Fibroblast of the aortic adventitia (primary cell): ENCODE measurements around the gene ANKRD13B. TPM values are rescaled to one million over a fixed set of nuclear protein-coding genes. Genes with fewer than 3 reads are reported as not detected.
A peak's percentile ranks its signal among the peaks of the same experiment; 100 is the strongest.

ENCODE experiments used
- DNase-seq: peaks from one replicate; pipeline ENCODE4 v3.0.0-alpha.2; 2010; ENCODE audit warnings: low read depth
- H3K4me3 ChIP-seq: 2 replicates; pipeline ENCODE4 v1.5.1; 2011; ENCODE audit warnings: low read depth, mild to moderate bottlenecking, control low read depth, low read length, moderate library complexity
- total RNA-seq: library from RNA; depleted of rRNA; stranded (reverse); fragments of >200 nt; gene quantifications from 2 replicates; pipeline ENCODE4 v1.2.3, GENCODE V29; 2012; ENCODE audit warnings: low replicate concordance
- TF ChIP-seq, protein P1 (sequence below): IDR thresholded peaks from 2 replicates; pipeline ENCODE4 v1.5.1; 2011; ENCODE audit warnings: mild to moderate bottlenecking, low read length, control low read depth, inconsistent platforms; ENCODE audit not compliant: insufficient read depth

ANKRD13B gene
- total RNA-seq, 1 donor = 14.0 TPM

- no peak overlapping the region for H3K4me3 ChIP-seq
- TF ChIP-seq, protein P1, sequence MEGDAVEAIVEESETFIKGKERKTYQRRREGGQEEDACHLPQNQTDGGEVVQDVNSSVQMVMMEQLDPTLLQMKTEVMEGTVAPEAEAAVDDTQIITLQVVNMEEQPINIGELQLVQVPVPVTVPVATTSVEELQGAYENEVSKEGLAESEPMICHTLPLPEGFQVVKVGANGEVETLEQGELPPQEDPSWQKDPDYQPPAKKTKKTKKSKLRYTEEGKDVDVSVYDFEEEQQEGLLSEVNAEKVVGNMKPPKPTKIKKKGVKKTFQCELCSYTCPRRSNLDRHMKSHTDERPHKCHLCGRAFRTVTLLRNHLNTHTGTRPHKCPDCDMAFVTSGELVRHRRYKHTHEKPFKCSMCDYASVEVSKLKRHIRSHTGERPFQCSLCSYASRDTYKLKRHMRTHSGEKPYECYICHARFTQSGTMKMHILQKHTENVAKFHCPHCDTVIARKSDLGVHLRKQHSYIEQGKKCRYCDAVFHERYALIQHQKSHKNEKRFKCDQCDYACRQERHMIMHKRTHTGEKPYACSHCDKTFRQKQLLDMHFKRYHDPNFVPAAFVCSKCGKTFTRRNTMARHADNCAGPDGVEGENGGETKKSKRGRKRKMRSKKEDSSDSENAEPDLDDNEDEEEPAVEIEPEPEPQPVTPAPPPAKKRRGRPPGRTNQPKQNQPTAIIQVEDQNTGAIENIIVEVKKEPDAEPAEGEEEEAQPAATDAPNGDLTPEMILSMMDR = no peak
- no peak for DNase-seq
These were observed 16.5 kb upstream of the ANKRD13B start for GRCh38 chr17:29576214-29577000.

DNA sequence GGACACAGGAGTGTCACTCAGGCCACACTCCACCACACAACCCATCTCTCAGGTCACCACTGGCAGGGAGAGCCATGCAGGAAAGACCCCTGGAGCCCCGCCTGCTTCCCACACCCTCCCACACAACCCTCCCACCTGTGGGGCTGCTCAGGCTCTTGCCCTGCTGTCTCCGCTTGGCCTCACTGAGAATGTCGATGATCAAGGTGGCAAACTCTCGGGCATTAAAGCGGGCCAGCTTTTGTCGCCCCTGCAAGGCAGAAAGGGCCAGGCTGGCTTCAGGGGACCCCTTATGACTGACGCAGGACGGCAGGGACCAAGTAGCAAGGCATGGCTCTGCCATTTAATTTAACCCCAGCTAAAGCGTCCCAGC is 15.9 kb upstream of the ANKRD13B start:
- DNase-seq = no peak
- no peak overlapping the region for H3K4me3 ChIP-seq
- TF ChIP-seq, protein P1 = no peak

DNA sequence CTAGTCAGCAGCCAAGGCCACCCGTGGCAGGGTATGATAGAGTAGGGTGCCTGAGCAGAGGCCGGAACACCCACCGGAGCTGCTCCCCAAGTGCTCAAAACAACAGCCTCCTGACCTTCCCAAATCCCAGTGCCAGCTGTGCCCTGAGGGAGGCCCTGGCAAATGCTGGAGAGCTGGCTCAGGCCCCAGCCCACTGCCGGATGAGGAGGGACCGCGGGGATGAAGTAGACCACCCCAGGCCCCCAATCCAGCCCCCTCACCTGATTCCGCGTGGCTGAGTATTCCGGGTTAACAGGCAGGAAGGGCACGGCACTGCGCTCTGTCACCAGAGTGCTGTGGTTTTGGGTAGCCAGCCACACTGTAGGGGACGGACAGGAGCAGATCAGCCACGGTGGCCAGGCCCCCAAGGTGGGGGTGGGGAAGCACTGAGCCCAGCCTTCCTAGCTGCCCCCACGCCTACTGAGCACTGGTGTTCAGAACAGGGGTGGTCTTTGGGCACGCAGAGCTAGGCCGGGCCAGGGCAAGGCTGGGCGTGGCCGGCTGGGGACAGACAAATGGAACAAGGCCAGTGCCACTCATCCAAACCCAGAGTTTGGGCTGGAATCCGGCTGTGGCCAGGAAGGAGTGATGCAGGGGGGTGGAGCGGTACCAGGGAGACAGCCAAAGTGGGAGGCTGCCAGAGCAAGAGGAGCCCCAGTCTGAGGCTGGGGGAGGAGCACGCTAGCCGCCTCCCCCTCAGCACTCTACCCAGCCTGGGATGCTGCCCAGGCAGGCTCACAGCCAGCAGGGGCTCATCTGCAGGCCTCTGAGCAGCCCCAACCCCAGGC is 15.3 kb upstream of the ANKRD13B start:
- TF ChIP-seq, protein P1 = no peak
- no peak overlapping the region for H3K4me3 ChIP-seq
- peak; percentile 65 for DNase-seq

DNA sequence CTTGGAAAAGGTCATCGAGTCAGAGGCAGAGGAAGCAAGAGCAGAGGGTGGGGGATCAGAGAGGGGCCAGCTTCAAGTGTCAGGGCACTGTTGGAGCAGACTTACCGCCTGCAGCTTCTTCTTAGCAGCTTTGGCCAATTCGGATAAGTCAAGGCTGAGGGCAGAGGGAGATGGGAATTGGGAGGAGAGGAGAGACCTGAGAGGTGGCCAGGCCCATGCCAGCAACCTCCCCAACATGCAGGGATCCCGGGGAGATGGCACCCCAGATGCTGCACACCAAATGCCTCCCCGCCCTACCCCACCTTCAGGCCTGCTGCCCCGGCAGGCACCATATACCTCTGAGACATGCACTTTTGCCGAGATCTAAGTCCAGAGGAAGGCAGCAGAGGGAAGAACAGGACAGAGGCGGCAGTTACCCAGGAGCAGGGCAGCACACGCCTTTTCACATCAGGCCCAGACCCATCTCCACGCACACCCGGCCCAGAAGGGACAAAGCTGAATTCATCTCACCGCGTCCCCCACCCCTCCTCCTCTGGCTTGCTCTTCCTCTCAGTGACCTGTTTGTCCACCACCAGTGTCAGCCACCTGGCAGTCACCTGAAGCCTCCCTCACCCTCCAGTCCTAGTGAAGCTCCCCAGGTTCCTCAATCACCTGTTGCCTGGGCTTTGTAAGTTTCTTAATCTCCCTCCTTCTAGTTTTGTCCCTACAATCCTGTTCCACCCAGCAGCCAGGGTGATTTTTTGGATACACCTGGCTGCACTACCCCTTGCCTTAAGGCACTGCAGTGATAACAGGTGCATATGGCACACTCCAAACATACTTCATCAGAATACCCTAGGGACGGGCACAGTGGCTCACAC is 14.1 kb upstream of the ANKRD13B start:
- TF ChIP-seq, protein P1 = no peak
- no peak overlapping the region for H3K4me3 ChIP-seq
- no peak for DNase-seq

GRCh38 chr17:29579866-29580771 is 12.8 kb upstream of the ANKRD13B start:
- peak; percentile 76 for DNase-seq
- TF ChIP-seq, protein P1 = peak; percentile 84
- H3K4me3 ChIP-seq = no peak overlapping the region
